ELR (cell line): ENCODE data around the gene PARN.
"Not testable (repeated sequence)": the region's sequence is repeated elsewhere in the genome, so short reads cannot be mapped to it uniquely, and the experiment has no call there.

Experiments
- DNase-seq: peaks from one replicate; pipeline ENCODE4 v3.0.0-alpha.2; 2015; ENCODE audit warnings: low read depth

PARN gene, protein sequence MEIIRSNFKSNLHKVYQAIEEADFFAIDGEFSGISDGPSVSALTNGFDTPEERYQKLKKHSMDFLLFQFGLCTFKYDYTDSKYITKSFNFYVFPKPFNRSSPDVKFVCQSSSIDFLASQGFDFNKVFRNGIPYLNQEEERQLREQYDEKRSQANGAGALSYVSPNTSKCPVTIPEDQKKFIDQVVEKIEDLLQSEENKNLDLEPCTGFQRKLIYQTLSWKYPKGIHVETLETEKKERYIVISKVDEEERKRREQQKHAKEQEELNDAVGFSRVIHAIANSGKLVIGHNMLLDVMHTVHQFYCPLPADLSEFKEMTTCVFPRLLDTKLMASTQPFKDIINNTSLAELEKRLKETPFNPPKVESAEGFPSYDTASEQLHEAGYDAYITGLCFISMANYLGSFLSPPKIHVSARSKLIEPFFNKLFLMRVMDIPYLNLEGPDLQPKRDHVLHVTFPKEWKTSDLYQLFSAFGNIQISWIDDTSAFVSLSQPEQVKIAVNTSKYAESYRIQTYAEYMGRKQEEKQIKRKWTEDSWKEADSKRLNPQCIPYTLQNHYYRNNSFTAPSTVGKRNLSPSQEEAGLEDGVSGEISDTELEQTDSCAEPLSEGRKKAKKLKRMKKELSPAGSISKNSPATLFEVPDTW

DNA sequence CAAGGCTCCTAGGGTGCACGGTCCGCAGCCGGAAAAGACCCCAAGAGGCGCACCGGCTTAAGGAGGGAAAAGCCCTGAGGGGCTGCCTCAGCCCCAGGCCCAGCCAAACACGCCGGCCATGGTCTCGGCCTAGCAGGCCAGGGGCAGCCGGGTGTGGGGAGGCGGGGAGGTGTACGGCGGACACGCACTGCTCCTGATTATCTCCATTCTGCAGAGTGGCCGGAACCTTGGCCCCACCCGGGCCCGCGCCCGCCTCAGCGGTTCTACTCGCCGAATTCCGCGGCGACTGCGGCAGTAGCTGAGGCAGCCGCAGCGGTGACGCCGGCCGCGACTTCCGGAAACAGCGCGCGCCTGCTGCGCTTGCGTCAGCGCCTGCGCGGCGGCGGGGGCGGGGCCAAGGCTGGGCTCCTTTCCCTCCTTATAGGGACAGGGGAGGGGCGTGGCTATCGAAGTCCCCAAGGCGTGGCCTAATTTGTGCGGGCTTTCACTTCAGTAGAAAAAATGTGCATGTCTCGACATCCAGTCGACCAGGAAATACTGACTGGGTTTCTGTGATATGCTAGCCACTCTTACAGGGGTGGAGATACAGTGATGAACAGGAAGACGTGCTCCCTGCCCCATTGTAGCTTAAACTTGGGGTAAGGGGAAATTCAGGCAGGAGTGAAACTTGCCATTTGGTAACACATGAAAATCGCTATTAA, at the start of gene PARN:
Gene PARN, minus strand, starts transcription at position 342 of the 701 bp plus-strand sequence. Its CDS starts 135 bp downstream, at position 207.
- peak; percentile 97 for DNase-seq

DNA sequence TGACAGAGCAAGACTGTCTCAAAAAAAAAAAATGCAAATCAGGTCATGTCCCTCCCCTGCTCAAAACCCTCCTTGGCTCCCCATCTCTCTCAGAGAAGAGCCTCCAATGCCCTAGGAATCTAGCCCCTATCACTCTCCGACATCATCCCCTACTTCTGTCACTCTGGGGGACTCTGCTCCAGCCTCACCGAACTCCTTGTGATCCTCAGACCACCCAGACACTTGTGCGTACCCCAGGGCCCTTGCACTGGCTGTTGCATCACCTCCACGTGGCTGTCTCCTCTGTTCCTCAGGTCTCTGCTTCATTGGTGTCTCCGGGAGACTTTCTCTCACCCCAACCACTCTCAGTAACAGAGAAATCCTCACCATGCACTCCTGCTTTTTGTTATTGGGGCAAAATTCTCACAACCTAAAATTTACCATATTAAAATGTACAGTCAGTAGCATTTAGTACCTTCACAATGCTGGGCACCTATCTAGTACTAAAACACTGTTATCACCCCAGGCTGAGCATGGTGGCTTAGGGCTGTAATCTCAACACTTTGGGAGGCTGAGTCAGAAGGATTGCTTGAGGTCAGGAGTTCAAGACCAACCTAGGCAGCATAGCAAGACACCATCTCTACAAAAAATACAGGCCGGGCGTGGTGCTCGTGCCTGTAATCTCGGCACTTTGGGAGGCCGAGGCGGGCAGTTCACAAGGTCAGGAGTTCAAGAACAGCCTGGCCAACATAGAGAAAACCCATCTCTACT, 48.9 kb upstream of the PARN start:
- DNase-seq, result no peak

DNA sequence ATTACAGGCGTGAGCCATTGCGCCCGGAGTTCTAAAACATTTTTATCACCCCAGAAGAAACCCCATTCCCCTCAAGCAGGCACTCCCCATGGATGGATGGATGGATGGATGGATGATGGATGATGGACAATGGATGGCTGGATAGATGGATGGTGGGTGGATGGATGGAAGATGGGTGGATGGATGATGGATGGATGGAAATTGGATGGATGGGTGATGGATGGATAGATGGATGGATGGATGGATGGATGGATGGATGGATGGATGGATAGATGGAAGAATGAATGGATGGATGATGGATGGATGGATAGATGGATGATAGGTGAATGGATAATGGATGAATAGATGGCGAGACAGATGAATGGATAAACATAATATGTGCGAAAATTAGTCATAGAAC, 47.6 kb upstream of the PARN start:
- DNase-seq, result no peak

DNA sequence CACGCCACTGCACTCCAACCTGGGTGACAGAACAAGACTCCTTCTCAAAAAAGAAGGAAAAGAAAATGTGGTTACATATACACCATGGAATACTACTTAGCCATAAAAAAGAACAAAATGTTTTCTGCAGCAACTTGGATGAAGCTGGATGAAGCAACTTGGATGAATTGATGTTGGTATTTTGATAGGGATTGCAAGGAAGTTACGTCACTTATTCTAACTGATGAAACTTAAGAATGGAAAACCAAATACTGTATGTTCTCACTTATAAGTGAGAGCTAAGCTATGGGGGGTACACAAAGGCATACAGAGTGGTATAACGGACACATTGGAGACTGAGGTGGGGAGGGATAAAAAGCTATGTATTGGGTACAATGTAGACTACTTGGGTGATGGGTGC, 46.6 kb upstream of the PARN start:
- DNase-seq, result no peak

DNA sequence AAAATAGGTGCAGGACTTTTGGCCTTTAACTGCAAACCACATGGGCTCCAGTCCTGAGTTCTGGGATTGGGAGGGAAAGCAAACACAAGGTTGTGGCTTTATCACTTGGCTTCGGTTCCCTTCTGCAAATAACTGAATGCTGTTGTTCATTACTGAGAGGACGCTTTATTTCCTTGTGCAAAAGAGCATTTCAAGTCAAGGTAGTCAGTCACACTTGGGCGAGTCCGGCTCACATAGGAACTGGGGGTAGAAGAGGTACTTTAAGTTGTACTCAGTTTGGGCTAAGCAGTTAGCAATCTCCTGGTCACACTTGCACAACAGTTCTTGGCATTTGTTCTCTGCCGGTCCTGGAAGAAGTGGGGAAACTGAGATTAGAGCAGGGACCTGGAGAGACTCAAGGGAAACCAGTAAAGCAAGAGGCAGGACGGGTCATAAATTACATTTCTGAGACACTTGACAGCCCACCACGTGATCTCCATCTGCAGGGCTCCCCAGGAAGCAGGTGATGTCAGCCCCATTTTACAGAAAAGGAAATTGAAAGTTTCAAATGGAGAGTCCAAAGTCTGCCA, 42.4 kb upstream of the PARN start:
- DNase-seq, result no peak

DNA sequence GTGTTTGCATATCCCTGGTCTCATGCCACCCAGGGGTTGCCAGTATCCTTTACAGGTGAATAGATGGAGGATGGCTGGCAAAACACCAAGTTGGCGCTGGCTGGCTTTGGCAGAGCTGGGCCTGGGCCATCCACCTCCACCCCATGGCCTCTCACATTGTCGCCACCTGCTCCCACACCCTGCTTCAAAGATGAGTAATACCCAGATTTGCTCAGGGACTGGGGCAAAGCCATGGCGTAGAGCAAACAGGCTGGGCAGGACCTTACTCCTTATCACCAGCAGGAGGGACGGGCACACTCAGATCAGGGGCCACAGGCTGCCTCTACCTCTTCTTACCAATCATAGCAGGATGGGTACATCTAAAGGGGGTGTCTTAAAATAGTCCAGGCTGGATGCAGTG, 39.7 kb upstream of the PARN start:
- peak; percentile 7 for DNase-seq

DNA sequence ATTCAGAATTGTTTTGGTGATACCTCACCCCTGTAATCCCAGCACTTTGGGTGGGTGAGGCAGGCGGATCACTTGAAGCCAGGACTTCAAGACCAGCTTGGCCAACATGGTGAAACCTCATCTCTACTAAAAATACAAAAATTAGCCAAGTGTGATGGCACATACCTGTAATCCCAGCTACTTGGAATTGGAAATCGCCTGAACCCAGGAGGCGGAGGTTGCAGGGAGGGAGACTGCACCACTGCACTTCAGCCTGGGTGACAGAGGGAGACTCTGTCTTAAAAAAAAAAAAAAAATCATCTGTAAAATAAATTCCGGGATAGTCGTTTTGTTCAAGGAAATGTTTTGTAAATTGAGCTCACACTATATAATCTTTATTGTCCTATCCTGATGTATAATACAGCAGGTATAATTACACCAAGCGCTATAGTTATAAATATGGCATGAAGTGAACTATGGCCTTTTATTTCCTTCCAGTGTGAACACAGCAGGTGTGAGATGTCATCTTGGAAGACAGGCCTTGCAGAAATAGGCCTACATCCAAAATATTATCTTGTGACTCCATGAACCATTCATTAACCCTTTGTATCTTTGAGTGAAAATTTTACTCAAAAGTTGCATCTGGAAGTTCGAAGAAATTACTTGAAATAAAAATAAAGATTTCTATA, 38.6 kb upstream of the PARN start:
- DNase-seq, result no peak

DNA sequence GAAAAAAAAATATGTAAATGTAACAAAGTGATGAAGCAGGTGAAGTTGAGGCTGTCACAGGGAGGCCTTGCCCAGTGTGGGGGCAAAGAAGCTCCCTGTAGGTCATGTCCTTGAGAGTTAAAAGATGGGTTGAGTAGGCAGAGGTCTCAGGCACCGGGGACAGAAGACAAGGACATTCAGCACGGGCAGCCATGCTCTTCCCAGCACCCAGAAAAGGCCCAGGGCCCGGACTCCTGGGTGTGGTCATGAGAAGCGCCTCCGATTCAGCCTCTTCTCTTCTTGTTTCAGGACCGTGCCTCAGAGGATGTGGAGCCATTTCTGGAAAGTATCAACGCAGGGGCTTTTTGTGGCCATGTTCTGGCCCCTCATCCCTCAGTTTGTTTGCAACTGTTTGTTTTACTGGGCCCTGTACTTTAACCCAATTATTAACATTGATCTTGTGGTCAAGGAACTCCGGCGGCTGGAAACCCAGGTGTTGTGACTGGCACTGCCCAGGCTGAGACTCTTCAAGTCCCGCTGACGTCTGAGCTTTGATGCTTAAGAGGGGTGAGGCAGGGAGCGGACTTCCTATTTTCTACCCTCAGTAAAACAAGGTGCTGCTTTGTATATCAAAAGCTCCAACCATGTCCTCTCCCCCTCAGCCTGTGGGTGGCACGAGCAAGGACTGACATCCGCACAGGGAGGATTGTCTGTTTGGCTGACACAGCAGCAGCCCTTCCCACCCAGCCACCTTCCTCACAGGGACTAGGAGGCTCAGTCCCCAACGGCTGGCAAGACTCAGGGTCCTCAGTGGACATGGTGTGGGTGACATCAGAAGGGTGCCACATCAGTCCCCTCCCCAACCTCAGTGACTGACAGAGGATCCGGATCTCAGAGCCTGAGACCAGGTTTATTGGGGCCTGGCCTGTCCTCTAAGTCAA, 37.5 kb upstream of the PARN start:
- DNase-seq, result no peak

DNA sequence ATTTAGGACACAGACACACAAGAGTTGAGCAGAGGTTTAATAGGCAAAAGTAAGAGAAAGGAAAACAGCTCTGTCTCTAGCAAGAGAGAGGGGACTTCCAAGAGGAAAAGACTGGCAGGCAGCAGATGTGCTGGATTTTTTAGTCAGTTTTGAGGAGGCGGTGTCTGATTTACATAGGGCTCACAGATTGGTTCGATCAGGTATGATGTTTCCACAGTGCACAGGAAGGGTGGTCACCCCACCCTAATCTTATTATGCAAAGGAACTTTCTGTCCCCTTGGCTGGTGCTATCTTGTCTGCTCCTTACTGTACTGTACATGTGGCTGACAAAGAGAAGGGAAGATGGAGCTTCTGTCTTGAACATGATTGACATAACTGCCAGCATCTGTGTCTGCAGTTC, 28.0 kb upstream of the PARN start:
- no peak for DNase-seq

DNA sequence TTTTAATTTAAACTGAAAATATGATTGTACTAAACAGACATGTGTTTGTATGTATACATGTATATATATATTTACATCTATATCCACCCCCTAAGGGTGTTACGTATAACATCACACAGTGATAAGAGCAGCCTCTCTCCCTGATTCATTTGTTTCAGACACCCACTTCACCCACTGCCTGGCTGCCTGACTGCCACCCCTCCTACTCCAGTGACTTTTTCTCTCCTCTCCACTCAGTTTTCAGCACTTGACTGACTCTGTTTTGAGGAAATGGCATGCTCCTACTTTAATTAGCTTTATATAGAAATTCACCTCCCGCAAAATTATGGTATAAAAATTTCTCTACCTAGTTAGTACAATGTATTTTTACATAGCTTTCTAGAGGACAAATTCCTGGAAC, 22.7 kb upstream of the PARN start:
- no peak for DNase-seq

DNA sequence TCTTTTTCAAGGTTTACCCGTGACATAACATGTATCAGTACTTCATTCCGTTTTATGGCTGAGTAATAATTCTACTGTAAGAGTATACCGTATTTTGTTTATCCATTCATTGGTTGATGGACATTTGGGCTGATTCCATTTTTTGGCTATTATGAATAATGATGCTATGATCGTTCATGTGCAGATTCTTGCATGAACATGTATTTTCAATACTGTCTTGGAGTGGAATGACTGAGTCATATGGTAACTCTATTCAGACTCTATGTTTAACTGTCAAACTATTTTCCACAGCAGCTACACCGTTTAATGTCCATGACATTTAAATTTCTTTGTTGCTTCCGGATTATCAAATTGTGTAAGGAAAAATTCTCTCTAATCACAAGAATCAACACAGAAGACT, 20.6 kb upstream of the PARN start:
- DNase-seq, result no peak

DNA sequence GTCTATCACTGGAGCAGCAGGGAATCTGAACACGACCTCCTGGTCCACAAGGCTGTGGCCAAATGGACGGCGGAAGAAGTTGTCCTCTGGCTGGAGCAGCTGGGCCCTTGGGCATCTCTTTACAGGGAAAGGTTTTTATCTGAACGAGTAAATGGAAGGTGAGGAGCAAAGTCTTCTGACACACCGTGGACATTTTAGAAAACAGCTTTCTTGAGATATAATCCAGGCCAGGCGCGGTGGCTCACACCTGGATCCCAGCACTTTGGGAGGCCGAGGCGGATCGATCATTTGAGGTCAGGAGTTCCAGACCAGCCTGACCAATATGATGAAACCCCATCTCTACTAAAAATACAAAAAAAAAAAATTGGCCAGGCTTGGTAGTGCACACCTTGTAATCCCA, 19.8 kb upstream of the PARN start:
- DNase-seq, result no peak

DNA sequence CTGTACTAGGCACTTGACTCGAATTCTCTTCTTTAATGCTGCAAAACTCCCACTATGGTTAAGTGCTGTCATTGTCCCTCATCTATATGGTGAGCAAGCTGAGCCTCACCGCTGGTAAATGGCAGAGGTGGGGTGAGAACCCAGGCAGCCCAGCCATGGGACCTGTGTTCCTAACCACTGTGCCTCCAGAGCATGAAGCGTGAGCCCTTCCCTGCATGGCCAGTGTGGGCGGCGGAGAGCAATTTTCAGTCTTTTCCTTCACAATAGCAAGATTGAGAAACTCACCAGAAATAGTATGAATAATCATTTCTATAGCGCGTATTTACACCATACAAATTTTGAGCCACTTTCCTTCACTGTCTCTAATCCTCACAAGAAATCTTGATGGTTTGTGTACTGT, 11.9 kb upstream of the PARN start:
- DNase-seq, result peak; percentile 8

DNA sequence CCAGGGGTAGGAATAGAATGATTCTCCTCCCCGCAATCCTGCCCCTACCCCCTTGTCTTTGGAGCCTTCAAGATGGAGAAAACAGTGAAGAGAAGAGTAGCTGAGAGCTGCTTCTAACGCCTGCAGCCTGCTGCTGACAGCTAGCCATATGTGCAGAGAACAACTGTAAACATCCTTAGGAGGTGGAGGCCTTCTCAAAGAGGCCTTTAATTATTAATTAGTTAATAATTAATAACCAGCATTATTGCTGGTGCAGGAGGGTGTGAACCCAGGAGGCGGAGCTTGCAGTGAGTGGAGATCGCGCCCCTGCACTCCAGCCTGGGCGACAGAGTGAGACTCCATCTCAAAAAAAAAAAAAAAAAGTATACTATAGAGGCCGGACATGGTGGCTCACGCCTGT, 11.1 kb upstream of the PARN start:
- DNase-seq, result no peak

DNA sequence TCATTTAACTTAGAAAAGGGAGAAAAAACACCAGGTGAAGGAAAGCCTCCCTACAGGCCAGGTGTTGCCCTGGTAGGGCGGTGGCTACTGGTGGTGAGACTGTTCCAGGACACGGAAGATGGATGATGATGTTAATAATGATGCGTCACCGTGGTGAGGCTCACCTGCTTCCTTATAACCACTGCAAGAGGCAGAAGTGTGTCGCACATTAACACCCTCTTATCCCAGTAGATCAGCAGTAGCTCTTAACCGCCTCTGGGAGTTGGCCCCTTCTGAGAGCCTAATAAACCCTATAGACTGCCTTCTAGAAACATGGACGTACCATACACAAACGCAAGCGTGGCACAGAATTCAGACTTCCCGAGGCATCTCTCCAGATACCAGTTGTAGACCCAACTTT, 10.5 kb upstream of the PARN start:
- no peak for DNase-seq

DNA sequence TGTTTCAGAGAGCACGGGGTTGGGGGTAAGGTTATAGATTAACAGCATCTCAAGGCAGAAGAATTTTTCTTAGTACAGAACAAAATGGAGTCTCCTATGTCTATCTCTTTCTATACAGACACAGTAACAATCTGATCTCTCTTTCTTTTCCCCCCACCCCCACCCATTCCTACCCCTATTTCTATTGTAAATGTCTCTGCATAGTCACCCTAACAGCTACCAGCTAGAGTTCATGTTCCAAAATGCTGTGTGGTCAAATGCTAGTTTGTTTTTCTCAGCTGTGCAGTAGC, 6.8 kb upstream of the PARN start:
- not testable (repeated sequence) for DNase-seq

DNA sequence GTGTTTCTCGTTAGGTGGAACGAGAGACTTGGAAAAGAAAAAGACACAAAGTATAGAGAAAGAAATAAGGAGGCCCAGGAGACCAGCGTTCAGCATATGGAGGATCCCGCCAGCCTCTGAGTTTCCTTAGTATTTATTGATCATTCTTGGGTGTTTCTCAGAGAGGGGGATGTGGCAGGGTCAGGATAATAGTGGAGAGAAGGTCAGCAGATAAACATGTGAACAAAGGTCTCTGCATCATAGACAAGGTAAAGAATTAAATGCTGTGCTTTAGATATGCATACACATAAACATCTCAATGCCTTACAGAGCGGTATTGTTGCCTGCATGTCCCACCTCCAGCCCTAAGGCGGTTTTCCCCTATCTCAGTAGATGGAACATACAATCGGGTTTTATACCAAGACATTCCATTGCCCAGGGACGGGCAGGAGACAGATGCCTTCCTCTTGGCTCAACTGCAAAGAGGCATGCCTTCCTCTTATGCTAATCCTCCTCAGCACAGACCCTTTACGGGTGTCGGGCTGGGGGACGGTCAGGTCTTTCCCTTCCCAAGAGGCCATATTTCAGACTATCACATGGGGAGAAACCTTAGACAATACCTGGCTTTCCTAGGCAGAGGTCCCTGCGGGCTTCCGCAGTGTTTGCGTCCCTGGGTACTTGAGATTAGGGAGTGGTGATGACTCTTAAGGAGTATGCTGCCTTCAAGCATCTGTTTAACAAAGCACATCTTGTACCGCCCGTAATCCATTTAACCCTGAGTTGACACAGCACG, 6.3 kb upstream of the PARN start:
- DNase-seq, result not testable (repeated sequence)

DNA sequence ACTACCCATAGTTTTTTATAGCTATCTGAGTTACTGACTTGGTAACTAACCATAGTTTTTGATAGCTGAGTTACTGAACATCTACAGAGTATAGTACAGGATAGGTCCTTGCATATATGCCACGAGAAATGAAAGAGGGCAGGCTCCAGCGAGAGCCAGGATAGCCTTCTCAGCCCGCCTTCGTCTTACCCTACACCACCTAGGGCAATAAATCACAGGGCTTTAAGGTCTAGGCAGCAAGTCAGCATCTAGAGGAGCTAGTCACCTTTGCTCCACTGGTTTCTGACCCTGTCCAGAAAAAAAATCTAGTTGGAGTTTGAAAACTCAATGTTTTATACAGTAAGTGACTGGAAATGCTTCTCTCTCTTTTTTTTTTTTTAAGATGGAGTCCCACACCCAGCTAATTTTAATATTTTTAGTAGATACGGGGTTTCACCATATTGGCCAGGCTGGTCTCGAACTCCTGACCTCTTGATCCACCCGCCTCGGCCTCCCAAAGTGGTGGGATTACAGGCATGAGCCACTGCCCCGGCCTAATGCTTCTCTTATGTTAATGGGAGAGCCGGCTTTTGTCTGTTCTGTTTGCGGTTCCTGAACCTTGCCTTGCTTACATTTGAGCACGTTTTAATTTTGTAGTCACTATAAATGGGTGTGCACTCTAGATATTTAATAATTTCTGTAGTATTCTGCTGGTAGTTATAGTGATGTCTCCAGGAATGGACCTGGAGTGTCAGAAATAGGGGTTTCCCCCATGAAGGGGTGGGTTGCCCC, 5.5 kb upstream of the PARN start:
- no peak for DNase-seq

DNA sequence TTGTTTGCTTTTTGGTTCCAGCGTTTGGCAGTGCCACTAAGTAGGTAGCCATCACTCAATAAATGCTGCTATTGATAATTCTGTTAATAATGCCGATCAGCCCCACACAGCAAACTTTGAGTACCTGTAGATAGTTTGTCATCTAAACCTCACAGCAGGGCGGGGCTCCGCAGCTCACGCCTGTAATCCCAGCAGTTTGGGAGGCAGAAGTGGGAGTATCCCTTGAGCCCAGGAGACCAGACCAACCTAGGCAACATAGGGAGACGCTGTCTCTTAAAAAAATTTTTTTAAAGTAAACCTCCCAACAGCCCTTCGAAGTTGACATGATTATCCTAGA, 4.3 kb upstream of the PARN start:
- DNase-seq, result no peak
